Measurements from ENCODE around the gene TUBB6. TPM values are rescaled to one million over a fixed set of nuclear protein-coding genes. Genes with fewer than 3 reads are reported as not detected.

The TUBB6 gene
- total RNA-seq, 1 donor from 2014 or later, result 301 TPM

GRCh38 chr18:12317664-12318333 is 9.8 kb downstream of the TUBB6 start:
- Mint-ChIP-seq H3K4me1 (ENCODE audit: unreplicated experiment) (peaks cover 33% of the 10 kb centered on the region), H3K27ac (ENCODE audit: unreplicated experiment) (peak overlapping the region; percentile 30), H3K36me3 (ENCODE audit: low read depth, unreplicated experiment) (peaks cover 39% of the 10 kb centered on the region), H3K9me3 (ENCODE audit: unreplicated experiment) (no peaks in the 10 kb centered on the region), H3K4me3 (ENCODE audit: unreplicated experiment) (peak overlapping the region; percentile 74), H3K27me3 (ENCODE audit: unreplicated experiment) (no peaks in the 10 kb centered on the region)
- no peak for DNase-seq (ENCODE audit: low spot score)
- TF ChIP-seq CTCF (IDR thresholded peaks at IDR 0.05; ENCODE audit: unreplicated experiment), result no peak

DNA sequence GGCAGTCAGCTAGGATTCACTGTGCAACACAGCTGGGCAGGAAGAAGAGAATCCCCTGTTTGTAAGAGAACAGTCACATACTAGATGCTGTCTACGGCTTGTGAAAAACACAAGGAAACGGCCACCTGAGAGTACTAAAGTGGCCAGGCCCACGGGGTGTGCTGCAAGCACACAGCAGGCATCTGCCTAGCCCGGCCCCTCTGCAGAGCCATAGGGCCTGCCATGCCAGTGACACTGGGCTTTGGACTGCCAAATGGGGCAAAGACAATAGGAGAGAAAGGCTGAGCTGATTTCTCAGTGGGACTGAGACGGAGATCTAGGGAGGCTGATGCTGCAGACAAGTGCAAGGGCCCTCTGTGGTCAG is 10.3 kb downstream of the TUBB6 start:
- Mint-ChIP-seq H3K27me3 (ENCODE audit: unreplicated experiment) (no peaks in the 10 kb centered on the region), H3K36me3 (ENCODE audit: low read depth, unreplicated experiment) (peaks cover 39% of the 10 kb centered on the region), H3K27ac (ENCODE audit: unreplicated experiment) (peak overlapping the region; percentile 18), H3K9me3 (ENCODE audit: unreplicated experiment) (no peaks in the 10 kb centered on the region), H3K4me3 (ENCODE audit: unreplicated experiment) (peak overlapping the region; percentile 74), H3K4me1 (ENCODE audit: unreplicated experiment) (peaks cover 29% of the 10 kb centered on the region)
- DNase-seq (ENCODE audit: low spot score), result no peak
- TF ChIP-seq CTCF (IDR thresholded peaks at IDR 0.05; ENCODE audit: unreplicated experiment), result no peak

DNA sequence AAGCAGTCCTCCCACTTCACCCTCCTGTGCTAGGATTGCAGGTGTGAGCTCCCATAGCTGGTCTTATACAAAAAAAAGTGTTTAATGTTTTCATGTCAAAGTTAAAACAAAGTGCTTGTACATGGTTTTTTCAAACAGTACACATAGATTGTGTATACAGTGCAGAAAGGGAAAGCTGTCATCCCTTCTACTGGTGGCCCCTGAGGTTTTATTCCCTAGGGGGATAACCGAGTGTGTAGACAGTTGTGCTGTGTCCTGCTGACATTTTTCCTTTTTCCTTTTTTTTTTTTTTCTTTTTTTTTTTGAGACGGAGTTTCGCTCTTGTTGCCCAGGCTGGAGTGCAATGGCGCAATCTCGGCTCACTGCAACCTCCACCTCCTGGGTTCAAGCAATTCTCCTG is 10.8 kb downstream of the TUBB6 start:
- Mint-ChIP-seq H3K27ac (ENCODE audit: unreplicated experiment) (no peak overlapping the region), H3K9me3 (ENCODE audit: unreplicated experiment) (no peaks in the 10 kb centered on the region), H3K36me3 (ENCODE audit: low read depth, unreplicated experiment) (peaks cover 35% of the 10 kb centered on the region), H3K4me3 (ENCODE audit: unreplicated experiment) (no peak overlapping the region), H3K27me3 (ENCODE audit: unreplicated experiment) (no peaks in the 10 kb centered on the region), H3K4me1 (ENCODE audit: unreplicated experiment) (peaks cover 23% of the 10 kb centered on the region)
- no peak for TF ChIP-seq CTCF (IDR thresholded peaks at IDR 0.05; ENCODE audit: unreplicated experiment)
- DNase-seq (ENCODE audit: low spot score), result no peak

DNA sequence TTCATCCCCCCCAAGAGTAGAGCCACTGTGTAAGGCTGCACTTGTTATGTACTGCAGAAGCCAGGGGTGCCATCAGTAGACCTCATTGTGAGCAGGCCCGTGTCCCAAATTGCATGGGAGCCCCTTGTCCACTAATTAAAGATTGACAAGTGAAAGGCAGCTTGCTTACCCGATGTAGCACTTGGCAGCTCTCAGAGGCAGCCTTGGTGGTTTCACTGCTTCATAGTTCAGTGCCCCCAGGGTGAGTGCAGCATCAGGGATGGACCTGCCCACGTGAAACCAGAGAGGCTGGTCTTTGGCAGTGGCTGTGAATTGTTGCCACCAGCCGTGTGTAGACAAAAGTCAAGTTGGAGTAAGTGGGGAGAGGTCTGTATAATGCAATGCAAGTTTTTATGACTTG is 13.3 kb downstream of the TUBB6 start:
- Mint-ChIP-seq H3K4me1 (ENCODE audit: unreplicated experiment) (peaks cover 19% of the 10 kb centered on the region), H3K4me3 (ENCODE audit: unreplicated experiment) (no peak overlapping the region), H3K9me3 (ENCODE audit: unreplicated experiment) (no peaks in the 10 kb centered on the region), H3K27me3 (ENCODE audit: unreplicated experiment) (peaks cover 2% of the 10 kb centered on the region), H3K36me3 (ENCODE audit: low read depth, unreplicated experiment) (peaks cover 38% of the 10 kb centered on the region), H3K27ac (ENCODE audit: unreplicated experiment) (peak overlapping the region; percentile 42)
- no peak for TF ChIP-seq CTCF (IDR thresholded peaks at IDR 0.05; ENCODE audit: unreplicated experiment)
- DNase-seq (ENCODE audit: low spot score), result no peak

- no peak for TF ChIP-seq CTCF (IDR thresholded peaks at IDR 0.05; ENCODE audit: unreplicated experiment)
Observed at GRCh38 chr18:12324991-12325725, 17.1 kb downstream of the TUBB6 start.

More at GRCh38 chr18:12324991-12325725, 17.1 kb downstream of the TUBB6 start:
- Mint-ChIP-seq H3K36me3 (ENCODE audit: low read depth, unreplicated experiment) (peaks cover 41% of the 10 kb centered on the region), H3K4me1 (ENCODE audit: unreplicated experiment) (peaks cover 19% of the 10 kb centered on the region), H3K27me3 (ENCODE audit: unreplicated experiment) (peaks cover 7% of the 10 kb centered on the region), H3K27ac (ENCODE audit: unreplicated experiment) (no peak overlapping the region), H3K9me3 (ENCODE audit: unreplicated experiment) (no peaks in the 10 kb centered on the region), H3K4me3 (ENCODE audit: unreplicated experiment) (no peak overlapping the region)
- DNase-seq (ENCODE audit: low spot score), result no peak

Measured in endothelial cell (in vitro differentiated cells).